K562 (cell line): ENCODE measurements around the gene CARD9. TPM values are rescaled to one million over a fixed set of nuclear protein-coding genes. Genes with fewer than 3 reads are reported as not detected.

Experiments used
- ATAC-seq: fragments of 200-7000 bp; cut with Tn5 transposase; 3 replicates; pipeline ENCODE4 v1.9.1; 2020; ENCODE audit warnings: moderate library complexity
- BruUV-seq: library from RNA; stranded (reverse); fragments of 400-500 nt; replicated peaks from 2 replicates; lab custom pipeline; 2021; lab: Mats Ljungman, UMichigan
- CTCF ChIA-PET: fragments of 300-600 bp; formaldehyde crosslinking; extraction: SDS; loops from one replicate; lab custom pipeline; 2021; ENCODE audit warnings: low intra/inter-chr PET ratio; lab: Yijun Ruan, JAX
- POLR2A ChIA-PET: fragments of 300-600, 350-650 bp; sonication (Branson Sonifier 250); formaldehyde crosslinking; extraction: SDS; loops from one replicate; lab custom pipeline; 2021; ENCODE audit warnings: antibody characterized with exemption, inconsistent platforms; lab: Yijun Ruan, JAX
- DNase-seq, 4 experiments: peaks; one replicate each; pipeline versions ENCODE4 v3.0.0 to v3.0.0-alpha.2; 2011 to 2018; ENCODE audit warnings: low spot score in 3 of 4, mixed read lengths in 3 of 4; ENCODE audit errors: extremely low read depth in 1 of 4
- FAIRE-seq: peaks from 2 replicates; lab custom pipeline; 2011; peaks lifted over from hg19 to GRCh38; lab: Jason Lieb, UNC
- H2AFZ ChIP-seq: 2 replicates; pipeline ENCODE4 v1.6.0; 2011; ENCODE audit warnings: low read depth, low read length, control low read depth, inconsistent platforms
- H3K27ac ChIP-seq: fragments of 200-600 bp; 3 replicates; pipeline ENCODE4 v1.8.0; 2011; ENCODE audit warnings: low read depth, mild to moderate bottlenecking, control low read depth, inconsistent platforms, low read length, moderate library complexity, mixed read lengths; ENCODE audit errors: extremely low read depth
- H3K27me3 ChIP-seq, 2 experiments: fragments of 300-600 bp in 1 of 2; 2 replicates in 1 of 2; 3 replicates in 1 of 2; pipeline versions ENCODE4 v1.6.0 to v1.8.0; 2011; ENCODE audit warnings: inconsistent platforms in 2 of 2, low read length in 2 of 2, mild to moderate bottlenecking in 1 of 2, mixed read lengths in 1 of 2, moderate library complexity in 1 of 2; ENCODE audit not compliant: control insufficient read depth in 2 of 2, insufficient read depth in 2 of 2
- H3K36me3 ChIP-seq: fragments of 300-600 bp; 3 replicates; pipeline ENCODE4 v1.8.0; 2011; ENCODE audit warnings: mild to moderate bottlenecking, low read length, inconsistent platforms; ENCODE audit not compliant: control insufficient read depth, insufficient read depth
- H3K4me1 ChIP-seq, 2 experiments: fragments of 200-600 bp in 1 of 2; replicated peaks in 1 of 2; 2 replicates in 1 of 2; 3 replicates in 1 of 2; pipeline versions ENCODE4 v1.5.1 to v1.8.0; 2011; ENCODE audit warnings: inconsistent platforms in 2 of 2, low read length in 2 of 2, mild to moderate bottlenecking in 1 of 2, mixed read lengths in 1 of 2, moderate library complexity in 1 of 2; ENCODE audit not compliant: control insufficient read depth in 2 of 2, insufficient read depth in 2 of 2
- H3K4me2 ChIP-seq: 2 replicates; pipeline ENCODE4 v1.6.1; 2011; ENCODE audit warnings: low read length, control low read depth, inconsistent platforms, mixed read lengths; ENCODE audit not compliant: insufficient read depth
- H3K4me3 ChIP-seq: fragments of 200-600 bp; sonication (generic), shearing (Covaris generic); 2 replicates; pipeline ENCODE4 v1.5.1; 2016; ENCODE audit warnings: control low read depth, inconsistent platforms
- H3K79me2 ChIP-seq: fragments of 200-600 bp; 3 replicates; pipeline ENCODE4 v1.8.0; 2011; ENCODE audit warnings: low read length, inconsistent platforms; ENCODE audit not compliant: control insufficient read depth, insufficient read depth
- H3K9ac ChIP-seq, 2 experiments: 2 replicates each; pipeline versions ENCODE4 v1.6.0 to v1.6.1; 2011; ENCODE audit warnings: low read depth in 2 of 2, low read length in 2 of 2, control low read depth in 1 of 2, inconsistent platforms in 1 of 2, mild to moderate bottlenecking in 1 of 2, mixed read lengths in 1 of 2; ENCODE audit not compliant: insufficient read depth in 1 of 2
- H3K9me1 ChIP-seq: one replicate; pipeline ENCODE4 v1.6.0; 2011; ENCODE audit warnings: inconsistent platforms, mild to moderate bottlenecking, low read length, moderate library complexity; ENCODE audit not compliant: control insufficient read depth, insufficient read depth
- H3K9me3 ChIP-seq: replicated peaks from 2 replicates; pipeline ENCODE4 v1.5.1; 2011; ENCODE audit warnings: low read depth, low read length, inconsistent platforms; ENCODE audit not compliant: control insufficient read depth, insufficient read depth
- H4K20me1 ChIP-seq: replicated peaks from 2 replicates; pipeline ENCODE4 v1.6.1; 2011; ENCODE audit warnings: low read length, inconsistent platforms, mixed read lengths; ENCODE audit not compliant: control insufficient read depth, insufficient read depth
- FOXJ3 ChIP-seq: sonication (generic); formaldehyde crosslinking; IDR thresholded peaks from 2 replicates; pipeline ENCODE4 v1.4.0; 2020; ENCODE audit warnings: mild to moderate bottlenecking, missing genetic modification reagents
- POLR2G ChIP-seq: fragments of 200-400 bp; formaldehyde crosslinking; IDR thresholded peaks from 2 replicates; pipeline ENCODE4 v1.6.1; 2017; ENCODE audit warnings: low read depth, mild to moderate bottlenecking, antibody characterized with exemption, low read length, moderate library complexity
- SMAD1 ChIP-seq: fragments of 150-350 bp; IDR thresholded peaks from 2 replicates; pipeline ENCODE4 v1.6.1; 2014; ENCODE audit warnings: low read length, low read depth; ENCODE audit not compliant: partially characterized antibody
- WGBS: fragments of 100-300 bp; shearing (Covaris generic); methylation state at CpG from one replicate; pipeline ENCODE4 v1.1.6; 2016; ENCODE audit warnings: low coverage, mixed read lengths; ENCODE audit not compliant: insufficient coverage; ENCODE audit errors: missing lambda C conversion rate; 5-methylcytosine and 5-hydroxymethylcytosine counted together
- in situ Hi-C: fragments of 300-500 bp; cut with MboI; formaldehyde crosslinking; loops from 4 replicates; pipeline ENCODE4 v1.15.0; 2018; ENCODE audit warnings: inconsistent platforms, mixed read lengths
- intact Hi-C: fragments of 100-400 bp; cut with micrococcal nuclease; formaldehyde crosslinking; loops from 2 replicates; pipeline ENCODE4 v1.14.2; 2022
- polyA plus RNA-seq, 8 experiments: library from polyadenylated mRNA; depleted of rRNA in 4 of 8; stranded (reverse) in 5 of 8; unstranded in 3 of 8; fragments of >200 nt; fragmentation: Nextera tagmentation in 2 of 8; fragmentation: Illumina TruSeq in 1 of 8; extraction: Ambion mirVana in 2 of 8; extraction: Trizol in 1 of 8; gene quantifications; 2 replicates each; pipeline versions ENCODE4 v1.2.1 to v1.2.3, GENCODE V29; 2011 to 2014; ENCODE audit warnings: inconsistent platforms in 1 of 8, missing spikeins in 1 of 8
- total RNA-seq, 7 experiments: library from RNA; depleted of rRNA in 6 of 7; stranded (reverse); fragments of >200 nt in 6 of 7; fragmentation: Illumina TruSeq in 2 of 7; extraction: Trizol in 2 of 7; gene quantifications; 2 replicates each; pipeline versions ENCODE4 v1.2.1 to v1.2.3, GENCODE V29; 2011 to 2021; ENCODE audit warnings: low replicate concordance in 1 of 7

The CARD9 gene
- total and polyA plus RNA-seq, 9 of the 15 experiments (the other 6 are each of a cell fraction or from before 2014, with no cell fraction given) = 1.7 to 53.0 (median 9.7) TPM

DNA sequence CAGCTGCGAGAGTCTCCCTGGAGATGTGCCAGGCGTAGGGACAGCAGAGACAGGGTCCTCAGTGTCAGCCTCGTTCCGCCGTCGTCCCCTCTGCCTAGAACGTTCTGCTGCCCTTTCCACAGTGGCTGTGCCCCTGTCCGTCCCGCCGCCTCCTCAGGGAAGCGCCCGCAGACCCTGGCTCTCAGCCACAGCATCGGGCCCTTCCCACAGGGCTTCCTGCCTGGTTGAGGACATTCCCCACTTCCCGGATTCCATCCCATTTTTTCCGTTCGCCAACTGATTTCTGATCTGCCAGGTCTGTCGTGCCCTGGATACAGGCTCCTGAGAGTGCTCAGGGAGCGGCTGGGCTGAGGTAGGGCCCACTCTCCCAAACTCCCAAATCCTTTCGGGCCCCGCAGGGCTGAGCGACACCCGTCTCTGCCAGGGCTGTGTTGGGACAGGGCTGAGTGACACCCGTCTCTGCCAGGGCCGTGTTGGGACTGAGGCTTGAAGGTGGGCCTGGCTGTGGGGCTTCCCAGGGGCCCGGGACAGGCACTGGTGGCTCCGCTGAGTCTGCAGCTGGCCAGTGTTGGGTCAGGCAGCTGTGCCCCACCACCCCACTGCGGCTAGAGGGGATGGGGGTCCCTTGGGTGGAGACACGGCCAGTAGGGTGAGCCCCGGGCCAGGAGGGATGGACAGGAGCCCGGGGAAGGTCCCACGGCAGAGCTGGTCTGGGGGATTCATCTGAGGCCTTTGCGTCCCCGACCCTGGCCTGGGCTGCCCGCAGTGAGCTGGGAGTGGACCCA is 25.8 kb downstream of the CARD9 start:
- CTCF ChIA-PET = interaction anchor here (0.6 kb wide), 1 partner anchor 63 kb away, joined by 3 read pairs; the partner anchor contains the start of genes ENTR1 and PMPCA
- Histone ChIP-seq H3K36me3 (no peaks in the 10 kb centered on the region), H3K79me2 (no peaks in the 10 kb centered on the region), H3K9me3 (no peaks in the 10 kb centered on the region), H3K4me1 (peaks cover 19 to 94% of the 10 kb centered on the region in 2 experiments), H3K4me2 (no peak overlapping the region), H2AFZ (no peak overlapping the region), H3K27me3 (no peaks in the 10 kb centered on the region), H3K9ac (peak overlapping the region in 1 of 2 experiments; percentile 35; a peak in 2 of 4 replicates), H3K9me1 (peaks cover 6% of the 10 kb centered on the region), H4K20me1 (no peaks in the 10 kb centered on the region; the same call in 1 of the 2 replicates), H3K4me3 (no peak overlapping the region), H3K27ac (no peak overlapping the region)
- TF ChIP-seq SMAD1 (no peak), POLR2G (peak; percentile 63; the same call in 1 of the 2 replicates)
- no peak for FAIRE-seq
- in situ Hi-C loops (loop anchor here (25.0 kb wide), 1 partner anchor 290 kb away; no protein-coding TSS in a partner anchor), intact Hi-C loops (no loop called here)
- no TSS peak for BruUV-seq
- no peak for DNase-seq
- 52% methylated on average over 25 of the region's 34 CpGs for WGBS
- POLR2A ChIA-PET = no interaction called here
- no peak for ATAC-seq

DNA sequence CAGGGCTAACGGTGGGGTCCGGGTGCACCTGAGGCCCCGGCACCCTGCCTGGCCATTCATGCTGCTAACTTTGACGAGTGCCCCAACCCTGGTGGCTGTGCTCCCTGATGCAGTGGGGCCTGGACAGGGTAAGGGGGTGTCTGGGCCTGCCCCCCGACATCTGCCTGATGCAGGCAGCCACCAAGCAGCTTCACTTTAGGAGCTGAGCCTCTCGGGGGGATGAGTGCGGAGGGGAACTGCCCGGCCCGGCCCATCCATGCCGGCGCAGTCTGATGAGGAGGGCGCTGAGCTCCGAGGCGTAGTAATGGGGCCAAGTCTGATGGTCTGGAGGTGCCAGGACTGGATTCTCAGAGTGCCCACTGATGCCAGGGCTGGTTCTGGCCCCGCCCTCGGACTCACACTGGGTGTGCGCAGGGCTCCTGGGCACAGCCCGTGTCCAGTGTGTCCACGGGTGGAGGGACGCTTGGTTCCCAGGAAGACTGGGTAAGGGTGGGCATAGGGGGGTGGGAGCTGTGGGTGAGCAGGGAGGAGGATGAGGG is 26.5 kb downstream of the CARD9 start:
- Histone ChIP-seq H3K4me2 (no peak overlapping the region), H3K27me3 (no peaks in the 10 kb centered on the region), H4K20me1 (no peaks in the 10 kb centered on the region), H3K9me1 (peaks cover 6% of the 10 kb centered on the region), H3K79me2 (no peaks in the 10 kb centered on the region), H3K4me3 (no peak overlapping the region), H3K27ac (no peak overlapping the region), H2AFZ (no peak overlapping the region), H3K36me3 (no peaks in the 10 kb centered on the region), H3K9ac (no peak overlapping the region; a peak in 1 of 4 replicates)
- 63% methylated on average over 16 of the region's 20 CpGs for WGBS
- CTCF ChIA-PET = interaction anchor here (1.8 kb wide), 1 partner anchor 53 kb away, joined by 7 read pairs; the partner anchor contains the start of gene SNAPC4
- no TSS peak for BruUV-seq
- DNase-seq = no peak
- POLR2A ChIA-PET = no interaction called here
- TF ChIP-seq POLR2G = peak; percentile 56
- no peak for TF ChIP-seq FOXJ3 (CRISPR knock-in tag)
- TF ChIP-seq, all 486 proteins: peak for 1
- FAIRE-seq (no peak), ATAC-seq (no peak)
- in situ Hi-C loops (loop anchor here (25.0 kb wide), 1 partner anchor 290 kb away; no protein-coding TSS in a partner anchor), intact Hi-C loops (no loop called here)
- Histone ChIP-seq H3K9me3 (no peaks in the 10 kb centered on the region), H3K4me1 (peaks cover 19 to 94% of the 10 kb centered on the region in 2 experiments)
